Coronary artery (tissue), 2 donors: ENCODE results near the gene CDC42BPA.

Experiments
- DNase-seq: peaks from one replicate; pipeline ENCODE4 v3.0.0-alpha.2; 2017; ENCODE audit warnings: low spot score
- H3K27ac ChIP-seq, 2 donors: fragments of 200-600 bp; sonication (generic); one replicate each; pipeline ENCODE4 v1.5.1; 2016 to 2019
- H3K4me3 ChIP-seq: fragments of 200-600 bp; sonication (generic); 2 replicates; pipeline ENCODE4 v1.5.1; 2016; ENCODE audit warnings: mild to moderate bottlenecking, moderate library complexity
- CTCF ChIP-seq: fragments of 200-600 bp; sonication (generic); IDR thresholded peaks from one replicate; pipeline ENCODE4 v1.5.1; 2019; ENCODE audit warnings: antibody characterized with exemption

The CDC42BPA gene

GRCh38 chr1:226953175-226953800 is 365.0 kb downstream of the CDC42BPA start:
- Histone ChIP-seq H3K27ac (no peak overlapping the region), H3K4me3 (no peak overlapping the region)
- TF ChIP-seq CTCF = no peak
- peak; percentile 53 for DNase-seq

- Histone ChIP-seq H3K27ac (no peak overlapping the region), H3K4me3 (no peak overlapping the region)
- peak; percentile 8 for DNase-seq
- TF ChIP-seq CTCF = no peak
These were observed 366.2 kb downstream of the CDC42BPA start for GRCh38 chr1:226952118-226952441.

- Histone ChIP-seq H3K4me3 (no peak overlapping the region), H3K27ac (no peak overlapping the region)
- TF ChIP-seq CTCF = no peak
- peak; percentile 62 for DNase-seq
These were observed 366.8 kb downstream of the CDC42BPA start for GRCh38 chr1:226951286-226952117.

GRCh38 chr1:226950871-226951270 is 367.4 kb downstream of the CDC42BPA start:
- Histone ChIP-seq H3K27ac (no peak overlapping the region), H3K4me3 (no peak overlapping the region)
- DNase-seq = peak; percentile 45
- no peak for TF ChIP-seq CTCF

- no peak overlapping the region for H3K4me3 ChIP-seq
- DNase-seq = no peak
- no peak for TF ChIP-seq CTCF
- H3K27ac ChIP-seq = no peak overlapping the region
These were observed 368.0 kb downstream of the CDC42BPA start for GRCh38 chr1:226950316-226950715.

- H3K27ac ChIP-seq = no peak overlapping the region
- H3K4me3 ChIP-seq = no peak overlapping the region
- no peak for TF ChIP-seq CTCF
- DNase-seq = no peak
These were observed 368.9 kb downstream of the CDC42BPA start for GRCh38 chr1:226949401-226949800.

GRCh38 chr1:226948996-226949395 is 369.3 kb downstream of the CDC42BPA start:
- H3K4me3 ChIP-seq = no peak overlapping the region

More at GRCh38 chr1:226948996-226949395, 369.3 kb downstream of the CDC42BPA start:
- no peak for TF ChIP-seq CTCF
- H3K27ac ChIP-seq = no peak overlapping the region
- DNase-seq = peak; percentile 60
